ENCODE data around the gene METTL9. TPM values are rescaled to one million over a fixed set of nuclear protein-coding genes. Genes with fewer than 3 reads are reported as not detected.

The METTL9 gene
- total and polyA plus RNA-seq, 2 of the 13 experiments (the other 11 are each of a cell fraction or from before 2014, with no cell fraction given), result 123 to 204 TPM

DNA sequence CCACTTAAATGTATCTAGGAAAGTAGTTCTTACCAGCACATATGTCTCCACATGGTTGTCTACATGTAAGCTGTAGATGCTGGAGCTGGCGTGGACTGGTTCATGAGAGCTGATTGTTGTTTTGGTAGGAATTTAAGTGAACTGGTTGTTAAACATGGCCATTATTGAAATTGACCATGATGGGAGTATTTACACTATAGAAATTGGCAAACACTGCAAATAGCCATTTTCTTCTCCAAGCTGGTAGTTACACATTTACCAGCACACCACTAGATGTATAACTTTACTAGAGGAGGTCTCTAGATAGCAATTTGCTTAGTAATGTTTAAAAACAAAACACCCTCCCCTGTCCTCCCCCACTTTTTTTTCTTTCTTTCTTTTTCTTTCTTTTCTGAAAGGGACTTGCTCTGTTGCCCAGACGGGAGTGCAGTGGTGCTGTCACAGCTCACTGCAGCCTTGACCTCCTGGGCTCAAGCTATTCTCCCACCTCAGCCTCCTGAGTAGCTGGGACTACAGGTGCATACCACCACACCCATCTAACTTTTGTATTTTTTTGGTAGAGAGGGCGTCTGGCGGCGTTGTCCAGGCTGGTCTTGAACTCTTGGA is 28.8 kb downstream of the METTL9 start (continued):
- TF ChIP-seq, protein P1, sequence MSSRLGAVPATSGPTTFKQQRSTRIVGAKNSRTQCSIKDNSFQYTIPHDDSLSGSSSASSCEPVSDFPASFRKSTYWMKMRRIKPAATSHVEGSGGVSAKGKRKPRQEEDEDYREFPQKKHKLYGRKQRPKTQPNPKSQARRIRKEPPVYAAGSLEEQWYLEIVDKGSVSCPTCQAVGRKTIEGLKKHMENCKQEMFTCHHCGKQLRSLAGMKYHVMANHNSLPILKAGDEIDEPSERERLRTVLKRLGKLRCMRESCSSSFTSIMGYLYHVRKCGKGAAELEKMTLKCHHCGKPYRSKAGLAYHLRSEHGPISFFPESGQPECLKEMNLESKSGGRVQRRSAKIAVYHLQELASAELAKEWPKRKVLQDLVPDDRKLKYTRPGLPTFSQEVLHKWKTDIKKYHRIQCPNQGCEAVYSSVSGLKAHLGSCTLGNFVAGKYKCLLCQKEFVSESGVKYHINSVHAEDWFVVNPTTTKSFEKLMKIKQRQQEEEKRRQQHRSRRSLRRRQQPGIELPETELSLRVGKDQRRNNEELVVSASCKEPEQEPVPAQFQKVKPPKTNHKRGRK (CRISPR knock-in tag; IDR thresholded peaks at IDR 0.05), result no peak
- TF ChIP-seq ZFP82 (CRISPR knock-in tag; IDR thresholded peaks at IDR 0.05; ENCODE audit: borderline replicate concordance) (no peak), POLR2A (IDR thresholded peaks at IDR 0.05; ENCODE audit: insufficient read depth in 1 of 2, low read depth in 2 of 2, low read length in 2 of 2) (no peak), SNAI1 (CRISPR knock-in tag; IDR thresholded peaks at IDR 0.05; ENCODE audit: borderline replicate concordance) (no peak), ZNF703 (CRISPR knock-in tag; IDR thresholded peaks at IDR 0.05; ENCODE audit: borderline replicate concordance) (no peak), MAFG (CRISPR knock-in tag; IDR thresholded peaks at IDR 0.05) (no peak), SIN3B (IDR thresholded peaks at IDR 0.05; ENCODE audit: low read length) (no peak), NCOA5 (CRISPR knock-in tag; IDR thresholded peaks at IDR 0.05) (no peak), LCORL (IDR thresholded peaks at IDR 0.05) (peak; percentile 44; the same call in 1 of the 2 replicates), LCORL (CRISPR knock-in tag; IDR thresholded peaks at IDR 0.05) (no peak), ATF7-NPFF (CRISPR knock-in tag; IDR thresholded peaks at IDR 0.05; ENCODE audit: low read depth) (no peak), MED8 (CRISPR knock-in tag; IDR thresholded peaks at IDR 0.05; ENCODE audit: insufficient replicate concordance) (no peak), ATAD3A (CRISPR knock-in tag; IDR thresholded peaks at IDR 0.05) (no peak), SP4 (CRISPR knock-in tag; IDR thresholded peaks at IDR 0.05) (no peak), EEA1 (CRISPR knock-in tag; IDR thresholded peaks at IDR 0.05; ENCODE audit: borderline replicate concordance) (no peak), YEATS2 (CRISPR knock-in tag; IDR thresholded peaks at IDR 0.05; ENCODE audit: borderline replicate concordance) (no peak), SRY (CRISPR knock-in tag; IDR thresholded peaks at IDR 0.05) (no peak), TOPORS (CRISPR knock-in tag; IDR thresholded peaks at IDR 0.05) (no peak)
- TF ChIP-seq, protein P2, sequence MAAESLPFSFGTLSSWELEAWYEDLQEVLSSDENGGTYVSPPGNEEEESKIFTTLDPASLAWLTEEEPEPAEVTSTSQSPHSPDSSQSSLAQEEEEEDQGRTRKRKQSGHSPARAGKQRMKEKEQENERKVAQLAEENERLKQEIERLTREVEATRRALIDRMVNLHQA (CRISPR knock-in tag; IDR thresholded peaks at IDR 0.05), result no peak
- TF ChIP-seq, protein P3, sequence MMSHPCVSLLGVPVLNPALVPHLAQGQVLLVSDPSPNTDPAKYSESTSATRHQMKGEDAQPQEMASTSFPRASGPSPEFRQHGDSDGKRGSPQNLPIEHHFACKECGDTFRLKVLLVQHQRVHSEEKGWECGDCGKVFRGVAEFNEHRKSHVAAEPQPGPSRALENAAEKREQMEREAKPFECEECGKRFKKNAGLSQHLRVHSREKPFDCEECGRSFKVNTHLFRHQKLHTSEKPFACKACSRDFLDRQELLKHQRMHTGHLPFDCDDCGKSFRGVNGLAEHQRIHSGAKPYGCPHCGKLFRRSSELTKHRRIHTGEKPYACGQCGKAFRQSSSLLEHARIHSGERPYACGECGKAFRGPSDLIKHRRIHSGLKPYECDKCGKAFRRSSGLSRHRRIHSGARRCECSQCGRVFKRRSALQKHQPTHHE (CRISPR knock-in tag; IDR thresholded peaks at IDR 0.05; ENCODE audit: borderline replicate concordance), result no peak
- TF ChIP-seq, protein P4, sequence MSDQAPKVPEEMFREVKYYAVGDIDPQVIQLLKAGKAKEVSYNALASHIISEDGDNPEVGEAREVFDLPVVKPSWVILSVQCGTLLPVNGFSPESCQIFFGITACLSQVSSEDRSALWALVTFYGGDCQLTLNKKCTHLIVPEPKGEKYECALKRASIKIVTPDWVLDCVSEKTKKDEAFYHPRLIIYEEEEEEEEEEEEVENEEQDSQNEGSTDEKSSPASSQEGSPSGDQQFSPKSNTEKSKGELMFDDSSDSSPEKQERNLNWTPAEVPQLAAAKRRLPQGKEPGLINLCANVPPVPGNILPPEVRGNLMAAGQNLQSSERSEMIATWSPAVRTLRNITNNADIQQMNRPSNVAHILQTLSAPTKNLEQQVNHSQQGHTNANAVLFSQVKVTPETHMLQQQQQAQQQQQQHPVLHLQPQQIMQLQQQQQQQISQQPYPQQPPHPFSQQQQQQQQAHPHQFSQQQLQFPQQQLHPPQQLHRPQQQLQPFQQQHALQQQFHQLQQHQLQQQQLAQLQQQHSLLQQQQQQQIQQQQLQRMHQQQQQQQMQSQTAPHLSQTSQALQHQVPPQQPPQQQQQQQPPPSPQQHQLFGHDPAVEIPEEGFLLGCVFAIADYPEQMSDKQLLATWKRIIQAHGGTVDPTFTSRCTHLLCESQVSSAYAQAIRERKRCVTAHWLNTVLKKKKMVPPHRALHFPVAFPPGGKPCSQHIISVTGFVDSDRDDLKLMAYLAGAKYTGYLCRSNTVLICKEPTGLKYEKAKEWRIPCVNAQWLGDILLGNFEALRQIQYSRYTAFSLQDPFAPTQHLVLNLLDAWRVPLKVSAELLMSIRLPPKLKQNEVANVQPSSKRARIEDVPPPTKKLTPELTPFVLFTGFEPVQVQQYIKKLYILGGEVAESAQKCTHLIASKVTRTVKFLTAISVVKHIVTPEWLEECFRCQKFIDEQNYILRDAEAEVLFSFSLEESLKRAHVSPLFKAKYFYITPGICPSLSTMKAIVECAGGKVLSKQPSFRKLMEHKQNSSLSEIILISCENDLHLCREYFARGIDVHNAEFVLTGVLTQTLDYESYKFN (CRISPR knock-in tag; conservative IDR thresholded peaks at IDR 0.05), result peak; percentile 59

Data from HepG2 (cell line).